ENCODE results near the gene KCNH4.

Gene KCNH4

DNA sequence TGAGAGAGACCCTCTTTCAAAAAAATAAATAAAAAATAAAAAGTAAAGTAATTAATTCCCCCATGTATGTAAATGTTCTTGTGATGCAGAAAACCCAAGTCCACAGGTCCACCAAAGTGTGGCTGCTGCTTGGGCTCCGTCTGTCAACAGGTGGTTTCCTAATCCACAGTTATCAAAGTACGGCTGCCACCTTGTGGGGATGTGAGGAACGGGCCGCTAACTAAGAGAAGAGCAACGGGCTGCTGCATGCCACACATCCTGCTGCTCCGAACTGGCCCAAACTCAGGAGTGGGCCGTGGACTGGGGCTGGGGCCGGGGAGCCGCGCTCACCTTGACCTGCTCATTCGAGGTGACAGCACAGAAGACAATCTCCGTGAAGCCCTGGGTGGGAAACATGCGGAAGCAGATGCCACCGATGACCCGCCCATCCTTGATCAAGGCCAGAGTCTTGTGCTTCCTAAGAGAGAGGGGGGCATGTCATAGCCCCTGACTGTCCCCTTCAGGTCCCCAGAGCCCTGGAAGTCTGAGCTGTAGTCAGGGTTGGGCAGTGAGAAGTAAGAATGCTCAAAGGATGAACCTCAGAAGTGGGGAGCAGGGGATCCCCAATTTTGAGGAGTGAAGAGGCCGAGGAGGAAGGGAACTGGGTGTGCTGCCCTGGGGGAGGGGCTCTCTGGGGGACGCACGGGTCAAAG, 64.1 kb downstream of the KCNH4 start:
- peak; percentile 80 to 87 for DNase-seq

DNA sequence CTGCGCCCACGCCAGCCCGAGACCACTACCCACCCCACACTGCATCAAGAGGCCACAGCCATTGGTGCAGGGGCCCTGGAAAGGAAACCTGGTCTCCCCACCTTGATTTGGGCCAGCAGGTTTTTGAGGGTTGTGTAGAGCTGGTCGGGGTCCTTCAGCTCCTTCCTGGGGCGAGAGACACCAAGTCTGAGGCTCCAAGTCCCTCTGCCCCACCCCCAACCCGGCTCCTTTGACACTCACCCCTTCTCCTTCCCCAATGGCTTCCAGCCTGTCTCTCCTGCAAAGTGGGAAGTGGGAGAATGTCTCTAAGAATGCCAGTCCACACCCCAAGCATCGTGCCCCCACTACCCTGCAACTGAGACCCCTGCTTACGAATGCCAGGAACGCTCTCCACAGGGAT, 66.8 kb downstream of the KCNH4 start:
- DNase-seq = no peak

DNA sequence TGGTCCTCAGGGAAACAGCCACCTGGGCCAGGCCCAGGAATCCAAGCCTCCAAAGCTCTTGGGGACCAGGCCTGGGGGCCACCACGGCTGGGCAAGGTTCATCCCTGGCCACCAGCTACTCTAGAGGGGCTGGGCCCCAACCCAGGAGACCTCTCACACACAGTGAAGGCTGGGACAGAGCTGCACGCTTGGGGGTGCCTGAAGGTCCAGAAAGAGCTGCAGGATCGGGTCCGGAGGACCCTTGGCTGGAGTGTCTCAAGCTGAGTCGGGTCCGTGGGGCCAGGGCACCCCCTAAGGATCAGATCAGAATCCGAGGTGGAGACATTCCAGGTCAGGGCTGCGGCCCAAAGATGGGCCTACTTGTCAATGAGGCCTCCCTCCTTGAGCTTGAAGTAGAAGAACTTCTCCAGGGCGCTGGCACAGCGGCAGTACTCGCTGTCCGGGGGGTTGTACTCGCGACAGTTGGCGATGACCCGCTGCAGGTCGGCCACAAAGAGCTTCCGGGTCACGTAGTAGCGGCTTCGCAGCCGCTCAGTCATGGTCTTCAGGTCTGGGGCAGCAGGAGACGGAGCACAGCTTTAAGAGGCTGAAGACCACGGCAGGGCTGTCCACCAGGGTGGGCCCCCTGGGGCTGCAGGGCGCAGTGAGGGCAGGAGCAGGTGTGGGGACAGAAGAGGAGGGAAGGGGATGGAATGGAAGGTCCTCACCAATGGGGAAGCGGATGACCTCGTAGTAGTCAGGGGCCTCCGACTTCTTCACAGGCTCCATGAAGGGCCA, 67.5 kb downstream of the KCNH4 start:
- DNase-seq = no peak

DNA sequence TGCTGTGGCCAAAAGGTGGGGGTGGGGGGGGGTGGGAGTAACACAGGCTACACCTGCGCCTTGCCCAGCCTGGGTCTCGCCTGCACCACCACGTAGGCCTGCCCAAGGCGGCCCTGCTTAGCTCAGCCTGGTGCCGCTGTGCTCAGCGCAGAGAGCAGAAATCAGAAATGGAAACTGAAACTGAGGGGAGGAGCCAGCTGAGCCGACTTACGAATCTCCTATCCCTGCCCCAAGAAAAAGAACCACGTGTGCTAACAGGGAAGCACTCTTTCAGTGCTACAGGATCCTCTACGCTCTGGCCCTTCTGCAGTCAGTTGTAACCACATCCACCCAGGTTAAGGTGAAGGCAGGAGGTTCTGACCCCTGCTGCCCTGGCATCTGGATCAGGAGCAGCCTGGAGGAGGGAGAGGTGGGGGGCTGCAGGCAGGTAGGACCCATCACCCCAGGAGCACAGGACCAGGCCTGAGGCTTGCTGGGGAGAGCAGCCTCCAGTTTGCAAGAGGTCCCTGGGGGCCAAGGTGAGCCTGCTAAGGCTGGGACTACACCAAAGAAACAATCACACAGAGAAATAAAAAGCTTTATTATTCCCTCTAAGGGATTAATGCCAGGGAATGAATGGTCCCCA, 68.3 kb downstream of the KCNH4 start, which contains the start of gene DHX58:
Gene DHX58 (minus strand): TSS at position 163 of the 625 bp plus-strand sequence. CDS start 822 bp downstream, outside the sequence.
- peak; percentile 73 to 75 for DNase-seq

DNA sequence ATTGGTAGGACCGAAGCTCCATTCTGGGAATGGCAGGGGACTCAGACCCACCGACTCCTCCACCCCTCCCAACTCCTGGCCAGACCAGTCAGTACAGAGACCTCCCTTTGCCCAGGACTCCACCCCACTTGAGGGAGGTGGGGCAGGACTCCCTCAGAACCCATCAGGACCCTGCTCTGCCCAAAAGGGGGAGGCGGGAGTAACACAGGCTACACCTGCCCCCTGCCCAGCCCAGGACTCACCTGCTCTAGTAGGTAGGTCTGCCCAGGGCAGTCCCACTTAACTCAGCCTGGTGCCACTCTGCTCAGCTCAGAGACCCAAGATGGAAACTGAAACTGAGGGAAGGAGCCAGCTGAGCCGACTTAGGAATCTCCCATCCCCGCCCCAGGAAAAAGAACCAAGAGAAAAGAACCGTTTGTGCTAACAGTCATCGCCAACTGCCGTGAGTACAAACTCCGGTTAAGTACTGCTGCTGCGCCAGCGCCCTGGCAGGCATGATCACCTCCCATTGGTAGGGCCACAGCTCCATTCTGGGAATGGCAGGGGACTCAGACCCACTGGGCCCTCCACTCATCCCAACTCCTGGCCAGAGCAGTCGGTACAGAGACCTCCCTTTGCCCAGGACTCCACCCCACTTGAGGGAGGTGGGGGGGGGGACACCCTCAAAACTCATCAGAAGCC, 68.9 kb downstream of the KCNH4 start:
- DNase-seq = no peak

GRCh38 chr17:42111265-42111636, 69.7 kb downstream of the KCNH4 start:
- no peak for DNase-seq

GRCh38 chr17:42110301-42111264, 70.4 kb downstream of the KCNH4 start:
- DNase-seq = no peak

DNA sequence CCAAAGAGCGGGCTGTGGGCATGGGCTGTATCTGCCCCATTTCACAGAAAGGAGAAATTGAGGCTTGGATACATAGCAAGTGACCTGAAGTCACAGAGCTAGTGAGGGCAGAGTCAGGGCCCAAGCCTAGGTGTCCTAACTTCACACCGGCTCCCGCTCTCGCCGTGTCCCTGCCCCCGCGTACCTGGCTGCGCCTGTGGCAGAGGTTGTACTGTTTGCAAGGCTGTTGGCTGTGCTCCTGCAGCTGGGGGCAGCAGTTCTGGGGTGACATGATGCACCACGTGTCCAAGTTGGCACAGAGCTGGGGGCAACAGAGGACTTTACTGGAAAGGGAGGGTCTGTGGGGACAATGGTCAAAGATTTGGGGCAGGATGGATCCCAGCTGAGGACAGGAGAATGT, 71.9 kb downstream of the KCNH4 start:
- DNase-seq = no peak

DNA sequence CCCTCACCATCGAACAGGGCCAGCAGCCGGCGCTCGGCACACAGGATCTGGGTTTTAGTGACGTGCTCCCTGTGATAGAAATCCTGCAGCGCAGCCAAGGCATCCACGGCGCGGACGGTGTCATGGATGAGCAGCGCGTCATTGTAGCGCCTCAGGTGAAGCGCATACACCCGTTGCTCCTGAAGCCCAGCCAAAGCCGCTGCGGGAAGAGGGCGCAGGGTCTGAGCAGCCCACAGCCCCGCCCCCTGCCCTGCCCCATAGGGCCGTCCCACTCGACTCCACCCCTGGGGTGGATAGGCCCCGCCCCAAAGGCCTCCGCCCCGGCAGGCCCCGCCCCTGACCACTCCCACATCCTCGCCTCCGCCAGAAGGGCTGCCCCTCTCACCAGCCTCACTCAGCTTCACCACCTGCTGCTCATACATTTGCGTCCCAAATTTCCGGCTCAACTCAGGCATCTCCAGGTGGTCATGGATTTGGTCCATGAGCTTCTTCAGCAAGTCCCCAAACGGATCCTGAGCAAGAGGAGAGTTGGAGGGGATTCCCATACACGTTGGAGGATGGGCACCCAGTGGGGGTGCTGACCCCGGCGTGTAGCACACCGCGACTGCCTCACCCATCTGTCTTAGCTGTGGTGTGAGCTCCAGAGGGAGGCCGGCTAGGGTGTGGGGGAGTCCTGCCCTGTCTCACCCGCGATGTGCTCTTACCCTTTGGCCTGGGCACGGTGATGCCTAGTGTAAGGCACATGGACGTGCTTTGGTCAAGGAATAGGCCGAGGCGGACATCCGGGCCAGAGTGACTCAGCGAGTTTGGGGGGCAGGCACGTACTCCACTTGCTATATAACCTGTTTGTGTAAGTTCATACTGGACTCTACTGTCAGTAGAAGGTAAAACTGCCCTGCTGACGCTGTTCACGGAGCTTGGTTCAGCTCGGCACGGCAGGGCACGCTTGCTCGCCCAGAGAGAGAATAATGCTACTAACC, 73.1 kb downstream of the KCNH4 start:
- DNase-seq = peak; percentile 85 to 90

GRCh38 chr17:42107124-42107523, 73.8 kb downstream of the KCNH4 start:
- DNase-seq = no peak

Data from activated CD4-positive, alpha-beta T cell treated with anti-CD3 and anti-CD28 coated beads, Interleukin-2, amount 50 U/mL, for 4 hours (primary cell).